ENCODE data around the gene STARD5. TPM values are rescaled to one million over a fixed set of nuclear protein-coding genes. Genes with fewer than 3 reads are reported as not detected.
"Not testable (repeated sequence)": the region's sequence is repeated elsewhere in the genome, so short reads cannot be mapped to it uniquely, and the experiment has no call there.

STARD5 gene
- total RNA-seq, 1 experiment from 2014 or later: 1.0 TPM

GRCh38 chr15:81331600-81331999, 7.7 kb upstream of the STARD5 start:
- Mint-ChIP-seq H3K36me3 (ENCODE audit: insufficient read depth, unreplicated experiment) (no peaks in the 10 kb centered on the region), H3K4me1 (ENCODE audit: low read depth, unreplicated experiment) (peaks cover 6% of the 10 kb centered on the region), H3K9me3 (ENCODE audit: unreplicated experiment) (no peaks in the 10 kb centered on the region), H3K27ac (ENCODE audit: unreplicated experiment) (no peak overlapping the region), H3K27me3 (ENCODE audit: insufficient read depth, unreplicated experiment) (peaks cover 3% of the 10 kb centered on the region), H3K4me3 (ENCODE audit: unreplicated experiment) (no peak overlapping the region)
- TF ChIP-seq CTCF (IDR thresholded peaks at IDR 0.05; ENCODE audit: insufficient read depth in 1 of 2, low read depth in 1 of 2, low read length in 1 of 2, severe bottlenecking in 1 of 2, unreplicated experiment in 1 of 2): no peak
- POLR2A ChIA-PET: no interaction called here
- CTCF ChIA-PET: no interaction called here
- H3K4me3 ChIP-seq (ENCODE audit: low read depth, low read length): no peak overlapping the region
- H3K36me3 ChIP-seq (ENCODE audit: control insufficient read depth, insufficient read depth, low read length): no peaks in the 10 kb centered on the region
- H3K9me3 ChIP-seq: no peaks in the 10 kb centered on the region
- no TSS peak for BruUV-seq (replicated peaks)
- no peaks in the 10 kb centered on the region for H3K27me3 ChIP-seq (replicated peaks; ENCODE audit: control insufficient read depth, insufficient read depth, low read length)
- DNase-seq: no peak
- intact Hi-C loops (cut with micrococcal nuclease; ENCODE audit: unreplicated experiment): no loop called here
- H3K4me1 ChIP-seq: peaks cover 11% of the 10 kb centered on the region

- H3K4me1 ChIP-seq: peaks cover 11% of the 10 kb centered on the region
- H3K4me3 Mint-ChIP-seq (ENCODE audit: unreplicated experiment); intact Hi-C loops (cut with micrococcal nuclease; ENCODE audit: unreplicated experiment); H3K4me3 ChIP-seq (ENCODE audit: low read depth, low read length); POLR2A ChIA-PET; H3K27me3 Mint-ChIP-seq (ENCODE audit: insufficient read depth, unreplicated experiment); BruUV-seq (replicated peaks); H3K36me3 ChIP-seq (ENCODE audit: control insufficient read depth, insufficient read depth, low read length); DNase-seq; H3K36me3 Mint-ChIP-seq (ENCODE audit: insufficient read depth, unreplicated experiment); H3K27ac Mint-ChIP-seq (ENCODE audit: unreplicated experiment); H3K9me3 ChIP-seq; H3K4me1 Mint-ChIP-seq (ENCODE audit: low read depth, unreplicated experiment); H3K9me3 Mint-ChIP-seq (ENCODE audit: unreplicated experiment); H3K27me3 ChIP-seq (replicated peaks; ENCODE audit: control insufficient read depth, insufficient read depth, low read length); CTCF ChIA-PET: not testable (repeated sequence)
Observed at GRCh38 chr15:81331141-81331540, 7.2 kb upstream of the STARD5 start.

GRCh38 chr15:81330366-81331090, 6.6 kb upstream of the STARD5 start:
- no peaks in the 10 kb centered on the region for H3K36me3 Mint-ChIP-seq (ENCODE audit: insufficient read depth, unreplicated experiment)
- peaks cover 6% of the 10 kb centered on the region for H3K4me1 Mint-ChIP-seq (ENCODE audit: low read depth, unreplicated experiment)
- H3K9me3 Mint-ChIP-seq (ENCODE audit: unreplicated experiment): no peaks in the 10 kb centered on the region
- POLR2A ChIA-PET: no interaction called here
- no peak overlapping the region for H3K27ac Mint-ChIP-seq (ENCODE audit: unreplicated experiment)
- H3K36me3 ChIP-seq (ENCODE audit: control insufficient read depth, insufficient read depth, low read length): no peaks in the 10 kb centered on the region
- H3K4me3 Mint-ChIP-seq (ENCODE audit: unreplicated experiment): no peak overlapping the region
- intact Hi-C loops (cut with micrococcal nuclease; ENCODE audit: unreplicated experiment): no loop called here
- DNase-seq: no peak
- peaks cover 3% of the 10 kb centered on the region for H3K27me3 Mint-ChIP-seq (ENCODE audit: insufficient read depth, unreplicated experiment)
- H3K9me3 ChIP-seq: no peaks in the 10 kb centered on the region
- BruUV-seq (replicated peaks): no TSS peak
- H3K4me3 ChIP-seq (ENCODE audit: low read depth, low read length): no peak overlapping the region
- H3K27me3 ChIP-seq (replicated peaks; ENCODE audit: control insufficient read depth, insufficient read depth, low read length): no peaks in the 10 kb centered on the region
- CTCF ChIA-PET: no interaction called here
- no peak for TF ChIP-seq CTCF (IDR thresholded peaks at IDR 0.05; ENCODE audit: insufficient read depth in 1 of 2, low read depth in 1 of 2, low read length in 1 of 2, severe bottlenecking in 1 of 2, unreplicated experiment in 1 of 2)
- H3K4me1 ChIP-seq: peaks cover 11% of the 10 kb centered on the region

Measured in Caco-2 (cell line).